Psoas muscle (tissue), 8 donors: ENCODE measurements around the gene SMARCC2. TPM values are rescaled to one million over a fixed set of nuclear protein-coding genes. Genes with fewer than 3 reads are reported as not detected.

Experiments used
- ATAC-seq, 4 donors: fragments of 200-7000 bp; cut with Tn5 transposase; one replicate each; pipeline ENCODE4 v1.9.1; 2020; ENCODE audit warnings: moderate library complexity in 3 of 4, mild to moderate bottlenecking in 2 of 4
- DNase-seq, 2 donors: peaks; one replicate each; pipeline ENCODE4 v3.0.0-alpha.2; 2020
- H3K27ac ChIP-seq: fragments of 200-600 bp; one replicate; pipeline ENCODE4 v1.8.0; 2022
- H3K27me3 ChIP-seq, 3 donors: fragments of 200-600 bp in 1 of 3; one replicate each; pipeline versions ENCODE4 v1.6.1 to v1.8.0; 2013 to 2022; ENCODE audit warnings: low read length in 2 of 3, mild to moderate bottlenecking in 2 of 3, moderate library complexity in 1 of 3; ENCODE audit not compliant: insufficient read depth in 3 of 3
- H3K36me3 ChIP-seq, 2 donors: fragments of 200-600 bp in 1 of 2; one replicate each; pipeline versions ENCODE4 v1.6.1 to v1.8.0; 2013 to 2022; ENCODE audit warnings: low read depth in 1 of 2, mild to moderate bottlenecking in 1 of 2, moderate library complexity in 1 of 2; ENCODE audit not compliant: insufficient read depth in 1 of 2
- H3K4me1 ChIP-seq: fragments of 200-600 bp; one replicate; pipeline ENCODE4 v1.8.0; 2022
- H3K4me3 ChIP-seq: fragments of 200-600 bp; one replicate; pipeline ENCODE4 v1.8.0; 2022; ENCODE audit warnings: mild to moderate bottlenecking
- H3K9me3 ChIP-seq: fragments of 200-600 bp; one replicate; pipeline ENCODE4 v1.8.0; 2022
- WGBS, 3 donors: extraction: QIAGEN DNeasy Blood & Tissue Kit; methylation state at CpG; one replicate each; pipeline versions ENCODE4 v1.1.6 to v1.1.7; 2013; 5-methylcytosine and 5-hydroxymethylcytosine counted together
- intact Hi-C, 2 donors: fragments of 100-400 bp; cut with DNase I; formaldehyde crosslinking; loops; one replicate each; pipeline versions ENCODE4 v1.11.0 to v1.14.2; 2022
- polyA plus RNA-seq, 3 donors: library from polyadenylated mRNA; stranded (reverse); fragments of 200-250 nt; gene quantifications; one replicate each; pipeline ENCODE4 v1.2.3, GENCODE V29; 2013
- total RNA-seq, 4 donors: library from RNA; stranded (reverse); fragmentation: NEBNext Ultra II Directional in 2 of 4; extraction: Animal tissue kit (Norgen Biotek cat#: 25700) in 2 of 4; gene quantifications; one replicate each; pipeline versions ENCODE4 v1.2.1 to v1.2.4, GENCODE V29; 2021 to 2023
- TF ChIP-seq, protein P1 (sequence below): fragments of 200-600 bp; IDR thresholded peaks from one replicate; pipeline ENCODE4 v1.8.0; 2022; ENCODE audit warnings: antibody characterized with exemption
- donor health status: healthy with polysubstance abuse.
- donor health status: DM: no; HTN: no; CAD: no; lungs with moderate emphysema.
- donor health status: Bipolar disorder and iron deficiency.
- donor health status: healthy.
- donor health status: DM: yes; HTN: yes; CAD: no.
- donor health status: DM: no; HTN: no; CAD: no.
- donor health status: DM: no; HTN: no; CAD: no.
- donor health status: DM: yes; HTN: yes; CAD: no.

The SMARCC2 gene
- total and polyA plus RNA-seq, 7 donors = 16.5 to 78.7 (median 49.8) TPM

DNA sequence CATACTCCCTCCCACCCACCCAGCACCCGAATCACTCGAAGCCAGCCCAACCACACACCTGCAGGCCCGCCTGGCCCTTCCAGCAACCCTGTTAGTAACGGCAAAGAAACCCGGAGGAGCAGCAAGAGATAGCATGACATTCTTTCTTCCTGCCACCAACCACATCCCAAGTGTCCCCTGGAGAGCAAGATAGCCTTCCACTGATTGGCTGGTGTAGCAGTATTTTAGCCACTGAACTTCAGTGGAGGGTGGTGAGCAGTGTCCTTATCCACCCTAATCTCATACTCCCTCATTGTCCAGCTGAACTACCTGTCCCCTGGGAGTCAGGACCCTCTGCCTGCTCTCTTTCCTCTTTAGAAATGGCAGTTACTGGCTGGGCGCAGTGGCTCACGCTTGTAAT lies 39.8 kb upstream of the SMARCC2 start:
- ATAC-seq = no peak
- H3K9me3 ChIP-seq = no peaks in the 10 kb centered on the region

GRCh38 chr12:56224954-56225353 lies 35.7 kb upstream of the SMARCC2 start:
- peak overlapping the region; percentile 75 for H3K4me3 ChIP-seq
- ATAC-seq = no peak
- 72 to 81% (median 74%) methylated on average over 8 to 11 of the region's 11 CpGs for WGBS, 3 donors
- peaks cover 29% of the 10 kb centered on the region for H3K4me1 ChIP-seq
- H3K36me3 ChIP-seq = peaks cover 0 to 29% of the 10 kb centered on the region in 2 donors
- TF ChIP-seq, protein P1, sequence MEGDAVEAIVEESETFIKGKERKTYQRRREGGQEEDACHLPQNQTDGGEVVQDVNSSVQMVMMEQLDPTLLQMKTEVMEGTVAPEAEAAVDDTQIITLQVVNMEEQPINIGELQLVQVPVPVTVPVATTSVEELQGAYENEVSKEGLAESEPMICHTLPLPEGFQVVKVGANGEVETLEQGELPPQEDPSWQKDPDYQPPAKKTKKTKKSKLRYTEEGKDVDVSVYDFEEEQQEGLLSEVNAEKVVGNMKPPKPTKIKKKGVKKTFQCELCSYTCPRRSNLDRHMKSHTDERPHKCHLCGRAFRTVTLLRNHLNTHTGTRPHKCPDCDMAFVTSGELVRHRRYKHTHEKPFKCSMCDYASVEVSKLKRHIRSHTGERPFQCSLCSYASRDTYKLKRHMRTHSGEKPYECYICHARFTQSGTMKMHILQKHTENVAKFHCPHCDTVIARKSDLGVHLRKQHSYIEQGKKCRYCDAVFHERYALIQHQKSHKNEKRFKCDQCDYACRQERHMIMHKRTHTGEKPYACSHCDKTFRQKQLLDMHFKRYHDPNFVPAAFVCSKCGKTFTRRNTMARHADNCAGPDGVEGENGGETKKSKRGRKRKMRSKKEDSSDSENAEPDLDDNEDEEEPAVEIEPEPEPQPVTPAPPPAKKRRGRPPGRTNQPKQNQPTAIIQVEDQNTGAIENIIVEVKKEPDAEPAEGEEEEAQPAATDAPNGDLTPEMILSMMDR = no peak
- H3K27me3 ChIP-seq = no peaks in the 10 kb centered on the region
- peak overlapping the region; percentile 96 for H3K27ac ChIP-seq
- intact Hi-C loops = loop anchor here (1.0 to 5.0 kb wide), 5 partner anchors 32 to 108 kb away; partner anchors contain the start of genes ANKRD52 (in 1 of the 2), RPL41 (in 1 of the 2), SMARCC2 (in 1 of the 2) and ZC3H10 (in 1 of the 2)
- DNase-seq = no peak
- H3K9me3 ChIP-seq = no peaks in the 10 kb centered on the region

More for the DNA sequence above, 39.8 kb upstream of the SMARCC2 start:
- Histone ChIP-seq H3K36me3 (peaks cover 0 to 29% of the 10 kb centered on the region in 2 donors), H3K27ac (no peak overlapping the region), H3K4me1 (peaks cover 4% of the 10 kb centered on the region), H3K27me3 (no peaks in the 10 kb centered on the region), H3K4me3 (no peak overlapping the region)
- TF ChIP-seq, protein P1 = no peak
- WGBS, 3 donors = 74 to 87% (median 81%) methylated on average over 7 of the region's 7 CpGs
- DNase-seq = no peak
- intact Hi-C loops = no loop called here

DNA sequence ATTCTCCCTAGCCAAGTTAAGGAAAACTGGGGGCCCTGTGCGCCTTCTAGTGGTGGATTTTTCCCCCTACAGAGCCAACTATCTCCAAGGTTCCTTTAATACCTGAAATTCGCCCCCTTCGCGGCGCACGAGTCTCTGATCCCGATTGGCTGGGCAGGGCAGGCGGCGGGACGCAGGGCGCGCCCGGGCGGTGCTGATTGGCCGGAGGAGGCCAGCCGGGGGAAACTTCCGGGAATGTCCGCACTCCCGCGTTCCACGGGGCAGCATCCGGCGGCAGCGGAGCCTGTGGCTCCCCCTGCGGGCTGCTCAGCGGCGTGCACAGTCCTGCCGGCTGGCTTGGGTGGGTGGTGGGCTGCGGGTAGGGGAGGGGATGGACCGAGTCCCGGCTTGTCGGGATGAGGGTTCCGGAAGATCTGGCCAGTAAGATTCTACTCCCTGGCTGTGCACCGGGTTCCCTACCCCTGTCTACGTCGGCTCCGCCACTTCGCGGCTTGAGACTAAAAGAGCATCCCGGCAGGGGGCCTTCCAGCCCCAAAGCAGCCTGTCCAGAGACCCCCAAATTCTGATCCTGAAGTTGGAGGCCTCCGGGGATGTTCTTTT lies 34.9 kb upstream of the SMARCC2 start, which contains the start of gene NABP2:
TSS of gene NABP2 (plus strand) at position 241 of the 600 bp plus-strand sequence. CDS start 515 bp downstream, outside the sequence.
- TF ChIP-seq, protein P1 = peak; percentile 84
- Histone ChIP-seq H3K27ac (peak within 1 kb of the TSS; percentile 96), H3K27me3 (no peaks in the 10 kb centered on the region), H3K4me1 (peaks cover 34% of the 10 kb centered on the region), H3K36me3 (peaks cover 0 to 27% of the 10 kb centered on the region in 2 donors), H3K9me3 (no peaks in the 10 kb centered on the region), H3K4me3 (peak within 1 kb of the TSS; percentile 75)
- WGBS, 3 donors = 0 to 1% (median 1%) methylated on average over 28 to 41 of the region's 41 CpGs
- DNase-seq = peak; percentile 99
- intact Hi-C loops = loop anchor here (1.0 to 5.0 kb wide), 5 partner anchors 31 to 107 kb away; partner anchors contain the start of genes ANKRD52 (in 1 of the 2), RPL41 (in 1 of the 2), SMARCC2 (in 1 of the 2) and ZC3H10 (in 1 of the 2)
- ATAC-seq = peak; percentile 86 to 90 (median 89)

DNA sequence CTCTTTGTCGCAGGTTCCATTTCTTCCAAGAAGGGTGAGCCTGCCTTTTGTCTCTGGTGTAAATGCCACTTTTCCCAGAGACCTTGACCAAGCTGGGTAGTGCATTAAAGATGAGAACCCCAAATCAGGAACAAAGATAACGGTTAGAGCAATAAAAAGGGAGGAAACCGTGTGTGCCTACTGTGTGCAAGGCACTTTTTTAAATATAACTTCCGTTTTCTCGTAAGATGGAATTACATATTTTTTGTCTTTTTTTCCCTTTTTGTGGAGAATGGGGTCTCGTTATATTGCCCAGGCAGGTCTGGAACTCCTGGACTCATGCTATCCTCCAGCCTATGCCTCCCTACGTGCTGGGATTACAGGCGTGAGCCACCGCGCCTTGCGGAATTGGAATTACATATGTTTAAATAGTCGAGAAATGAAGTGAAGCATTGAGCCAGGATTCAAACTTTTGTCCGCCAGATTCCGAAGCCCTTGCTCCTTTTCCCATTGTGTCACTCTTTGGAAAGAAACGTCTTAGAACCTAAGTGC lies 34.4 kb upstream of the SMARCC2 start:
- Histone ChIP-seq H3K4me1 (peaks cover 39% of the 10 kb centered on the region), H3K27me3 (no peaks in the 10 kb centered on the region), H3K36me3 (peaks cover 0 to 22% of the 10 kb centered on the region in 2 donors), H3K9me3 (no peaks in the 10 kb centered on the region), H3K27ac (peak overlapping the region; percentile 96), H3K4me3 (peak overlapping the region; percentile 75)
- intact Hi-C loops = loop anchor here (1.0 to 5.0 kb wide), 6 partner anchors 30 to 106 kb away; partner anchors contain the start of genes ANKRD52 (in 1 of the 2), RPL41 (in 1 of the 2), SMARCC2 (in 1 of the 2) and ZC3H10 (in 1 of the 2)
- WGBS, 3 donors = 18 to 21% (median 19%) methylated on average over 15 of the region's 15 CpGs
- DNase-seq = no peak
- TF ChIP-seq, protein P1 = no peak
- ATAC-seq = peak; percentile 0 to 3 (median 2)
